Endodermal cell (in vitro differentiated cells): ENCODE measurements around the gene TNP2. TPM values are rescaled to one million over a fixed set of nuclear protein-coding genes. Genes with fewer than 3 reads are reported as not detected.

ENCODE experiments used
- DNase-seq: peaks from one replicate; pipeline ENCODE4 v3.0.0-alpha.2; 2017
- H3K27ac ChIP-seq: 2 replicates; pipeline ENCODE4 v1.5.1; 2013; ENCODE audit warnings: mild to moderate bottlenecking, low read depth, low read length, moderate library complexity
- H3K27me3 ChIP-seq: 2 replicates; pipeline ENCODE4 v1.6.1; 2013; ENCODE audit warnings: mild to moderate bottlenecking, low read length, moderate library complexity; ENCODE audit not compliant: insufficient read depth, control insufficient read depth, poor library complexity, severe bottlenecking
- H3K36me3 ChIP-seq: 2 replicates; pipeline ENCODE4 v1.7.0; 2013; ENCODE audit warnings: mild to moderate bottlenecking, low read length, moderate library complexity; ENCODE audit not compliant: control insufficient read depth, insufficient read depth
- H3K4me1 ChIP-seq: one replicate; pipeline ENCODE4 v1.7.0; 2013; ENCODE audit warnings: low read length; ENCODE audit not compliant: control insufficient read depth, insufficient read depth
- H3K4me3 ChIP-seq: 2 replicates; pipeline ENCODE4 v1.5.1; 2013; ENCODE audit warnings: mild to moderate bottlenecking, low read length, moderate library complexity
- H3K9ac ChIP-seq: 2 replicates; pipeline ENCODE4 v1.6.1; 2013; ENCODE audit warnings: mild to moderate bottlenecking, low read length, moderate library complexity; ENCODE audit not compliant: poor library complexity, severe bottlenecking; ENCODE audit errors: extremely low read depth
- H3K9me3 ChIP-seq: 2 replicates; pipeline ENCODE4 v1.6.1; 2013; ENCODE audit warnings: mild to moderate bottlenecking, low read length, moderate library complexity; ENCODE audit not compliant: control insufficient read depth
- H3K27ac Mint-ChIP-seq: 2 replicates; pipeline ENCODE4 v1.8.0; 2020; ENCODE audit warnings: mixed read lengths
- H3K27me3 Mint-ChIP-seq: 2 replicates; pipeline ENCODE4 v1.8.0; 2021; ENCODE audit warnings: mild to moderate bottlenecking, mixed read lengths; ENCODE audit not compliant: insufficient read depth
- H3K36me3 Mint-ChIP-seq: 2 replicates; pipeline ENCODE4 v1.8.0; 2020; ENCODE audit warnings: low read depth, mixed read lengths
- H3K4me1 Mint-ChIP-seq: 2 replicates; pipeline ENCODE4 v1.8.0; 2020; ENCODE audit warnings: mixed read lengths
- H3K4me3 Mint-ChIP-seq: 2 replicates; pipeline ENCODE4 v1.8.0; 2020; ENCODE audit warnings: mild to moderate bottlenecking, moderate library complexity, mixed read lengths
- H3K9me3 Mint-ChIP-seq: 2 replicates; pipeline ENCODE4 v1.8.0; 2020; ENCODE audit warnings: mild to moderate bottlenecking, mixed read lengths
- WGBS, 2 experiments: methylation state at CpG; one replicate each; pipeline versions ENCODE4 v1.1.5 to v1.1.7; 2013; ENCODE audit warnings: missing lambda C conversion rate in 2 of 2, mixed read lengths in 1 of 2; ENCODE audit not compliant: insufficient coverage in 1 of 2, insufficient read length in 1 of 2; 5-methylcytosine and 5-hydroxymethylcytosine counted together
- total RNA-seq, 2 donors: library from RNA; stranded (reverse); fragmentation: NEBNext Ultra II Directional in 1 of 2; extraction: Animal tissue kit (Norgen Biotek cat#: 25700) in 1 of 2; gene quantifications; 2 replicates in 1 of 2; 3 replicates in 1 of 2; pipeline ENCODE4 v1.2.1, GENCODE V29; 2021
- TF ChIP-seq, protein P1 (sequence below): fragments of 200-600 bp; sonication (generic); conservative IDR thresholded peaks from 2 replicates; pipeline ENCODE4 v1.5.0; 2021; ENCODE audit warnings: antibody characterized with exemption, mild to moderate bottlenecking

TNP2 gene
- total RNA-seq, 2 donors from 2014 or later = not detected

DNA sequence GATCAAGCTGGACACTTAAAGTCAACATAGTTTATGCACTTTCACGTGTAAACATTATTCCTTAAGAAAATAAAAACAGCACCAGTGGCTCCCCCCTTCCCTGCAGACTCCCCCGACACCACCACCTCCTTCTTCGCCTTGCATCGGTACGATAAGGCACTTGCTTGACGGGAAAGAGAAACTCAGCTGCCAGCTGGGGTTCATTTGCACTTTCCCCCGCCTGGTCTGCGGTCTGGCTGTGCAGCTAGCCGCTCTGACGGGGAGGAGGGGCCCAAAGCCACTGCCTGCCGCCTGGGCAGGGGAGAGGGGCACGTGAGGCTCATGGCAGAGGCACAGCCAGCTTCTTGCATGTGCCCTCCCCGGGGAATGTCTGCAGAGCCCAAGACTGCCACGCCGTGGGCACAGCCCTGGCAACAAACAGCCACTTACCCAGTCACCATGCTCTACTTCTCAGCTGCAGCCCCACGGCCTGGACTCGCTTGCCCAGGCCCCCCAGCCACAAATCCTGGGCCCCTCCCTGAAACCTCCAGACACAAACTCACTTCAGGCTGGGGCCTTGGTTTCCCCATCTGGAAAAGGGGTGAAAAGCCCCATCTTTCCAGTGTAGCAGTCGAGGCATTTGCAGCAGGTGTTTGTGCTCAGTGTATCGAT lies 28.5 kb upstream of the TNP2 start:
- H3K4me3 Mint-ChIP-seq = no peak overlapping the region
- no peak overlapping the region for H3K27ac Mint-ChIP-seq
- H3K4me1 Mint-ChIP-seq = peaks cover 25% of the 10 kb centered on the region
- no peaks in the 10 kb centered on the region for H3K27me3 Mint-ChIP-seq
- peak; percentile 82 for DNase-seq
- Histone ChIP-seq H3K4me1 (peaks cover 10% of the 10 kb centered on the region), H3K27me3 (no peaks in the 10 kb centered on the region), H3K27ac (no peak overlapping the region), H3K36me3 (no peaks in the 10 kb centered on the region), H3K9ac (no peak overlapping the region), H3K4me3 (no peak overlapping the region), H3K9me3 (no peaks in the 10 kb centered on the region)
- TF ChIP-seq, protein P1, sequence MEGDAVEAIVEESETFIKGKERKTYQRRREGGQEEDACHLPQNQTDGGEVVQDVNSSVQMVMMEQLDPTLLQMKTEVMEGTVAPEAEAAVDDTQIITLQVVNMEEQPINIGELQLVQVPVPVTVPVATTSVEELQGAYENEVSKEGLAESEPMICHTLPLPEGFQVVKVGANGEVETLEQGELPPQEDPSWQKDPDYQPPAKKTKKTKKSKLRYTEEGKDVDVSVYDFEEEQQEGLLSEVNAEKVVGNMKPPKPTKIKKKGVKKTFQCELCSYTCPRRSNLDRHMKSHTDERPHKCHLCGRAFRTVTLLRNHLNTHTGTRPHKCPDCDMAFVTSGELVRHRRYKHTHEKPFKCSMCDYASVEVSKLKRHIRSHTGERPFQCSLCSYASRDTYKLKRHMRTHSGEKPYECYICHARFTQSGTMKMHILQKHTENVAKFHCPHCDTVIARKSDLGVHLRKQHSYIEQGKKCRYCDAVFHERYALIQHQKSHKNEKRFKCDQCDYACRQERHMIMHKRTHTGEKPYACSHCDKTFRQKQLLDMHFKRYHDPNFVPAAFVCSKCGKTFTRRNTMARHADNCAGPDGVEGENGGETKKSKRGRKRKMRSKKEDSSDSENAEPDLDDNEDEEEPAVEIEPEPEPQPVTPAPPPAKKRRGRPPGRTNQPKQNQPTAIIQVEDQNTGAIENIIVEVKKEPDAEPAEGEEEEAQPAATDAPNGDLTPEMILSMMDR = no peak
- no peaks in the 10 kb centered on the region for H3K9me3 Mint-ChIP-seq
- no peaks in the 10 kb centered on the region for H3K36me3 Mint-ChIP-seq
- WGBS, 2 experiments = 41 to 46% methylated on average over 6 to 19 of the region's 19 CpGs

DNA sequence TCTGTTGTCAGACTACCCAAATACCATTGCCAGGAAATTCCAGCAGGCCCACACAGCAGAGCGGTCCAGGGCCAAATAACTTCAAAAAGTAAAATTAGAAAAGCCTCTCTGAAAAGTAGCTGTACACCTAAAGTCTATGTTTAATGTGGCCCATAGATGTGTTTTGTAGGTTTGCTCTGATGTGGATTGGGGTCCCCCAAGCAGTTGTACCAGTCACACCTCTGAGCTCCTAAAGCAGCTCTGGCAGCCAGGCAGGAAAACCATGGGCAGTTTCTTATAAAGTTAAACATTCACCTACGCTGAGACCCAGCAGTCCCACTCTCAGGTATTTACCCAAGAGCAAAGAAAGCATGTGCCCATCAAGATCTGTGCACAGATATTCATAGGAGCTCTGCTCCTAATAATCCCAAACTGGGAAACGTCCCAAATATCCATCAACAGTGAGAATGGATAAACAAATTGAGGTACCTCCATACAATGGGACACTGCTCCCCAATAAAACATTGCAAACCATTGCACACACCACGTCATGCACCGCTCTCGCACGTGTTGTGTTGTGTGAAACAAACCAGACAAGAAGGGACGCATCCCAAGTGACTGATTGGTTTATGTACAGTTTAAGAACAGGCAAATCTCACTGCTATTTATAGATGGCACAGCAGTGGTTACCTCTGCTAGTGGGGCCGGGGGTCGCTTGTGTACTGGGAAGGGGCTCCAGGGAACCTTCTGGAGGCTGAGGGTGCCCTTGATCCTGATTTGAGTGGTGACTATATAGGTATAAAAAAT lies 27.8 kb upstream of the TNP2 start:
- Histone ChIP-seq H3K4me1 (peaks cover 10% of the 10 kb centered on the region), H3K4me3 (no peak overlapping the region), H3K27me3 (no peaks in the 10 kb centered on the region), H3K9me3 (no peaks in the 10 kb centered on the region), H3K9ac (no peak overlapping the region), H3K36me3 (no peaks in the 10 kb centered on the region), H3K27ac (no peak overlapping the region)
- 83 to 86% methylated on average over 7 to 9 of the region's 10 CpGs for WGBS, 2 experiments
- Mint-ChIP-seq H3K27ac (no peak overlapping the region), H3K9me3 (no peaks in the 10 kb centered on the region), H3K27me3 (no peaks in the 10 kb centered on the region), H3K4me1 (peaks cover 22% of the 10 kb centered on the region), H3K4me3 (no peak overlapping the region), H3K36me3 (no peaks in the 10 kb centered on the region)
- TF ChIP-seq, protein P1 = no peak
- DNase-seq = no peak

GRCh38 chr16:11296351-11296705 lies 27.2 kb upstream of the TNP2 start:
- Mint-ChIP-seq H3K4me1 (peaks cover 22% of the 10 kb centered on the region), H3K36me3 (no peaks in the 10 kb centered on the region), H3K27me3 (no peaks in the 10 kb centered on the region), H3K4me3 (no peak overlapping the region), H3K9me3 (no peaks in the 10 kb centered on the region), H3K27ac (no peak overlapping the region)
- H3K27ac ChIP-seq = no peak overlapping the region
- peaks cover 10% of the 10 kb centered on the region for H3K4me1 ChIP-seq
- no peaks in the 10 kb centered on the region for H3K9me3 ChIP-seq
- TF ChIP-seq, protein P1 = no peak
- H3K36me3 ChIP-seq = no peaks in the 10 kb centered on the region
- no peak overlapping the region for H3K9ac ChIP-seq
- H3K27me3 ChIP-seq = no peaks in the 10 kb centered on the region
- DNase-seq = no peak
- H3K4me3 ChIP-seq = no peak overlapping the region
- WGBS, 2 experiments = 87 to 93% methylated on average over 2 to 3 of the region's 3 CpGs
